PC-3 (cell line): ENCODE measurements around the gene ARL4D.

Experiments
- CTCF ChIP-seq: fragments of 300-600 bp; sonication (generic); conservative IDR thresholded peaks from 2 replicates; pipeline ENCODE4 v1.5.1; 2017; ENCODE audit warnings: antibody characterized with exemption, low read depth, mild to moderate bottlenecking, low read length
- EZH2 ChIP-seq: fragments of 300-600 bp; sonication (generic); IDR thresholded peaks from one replicate; pipeline ENCODE4 v1.6.1; 2017; ENCODE audit warnings: antibody characterized with exemption, mild to moderate bottlenecking, low read length; ENCODE audit not compliant: unreplicated experiment
- EZH2phosphoT487 ChIP-seq: fragments of 300-600 bp; sonication (generic); IDR thresholded peaks from 2 replicates; pipeline ENCODE4 v1.6.1; 2018; ENCODE audit warnings: mild to moderate bottlenecking, antibody characterized with exemption, low read length, borderline replicate concordance

GRCh38 chr17:43380307-43380706 lies 18.5 kb upstream of the ARL4D start:
- TF ChIP-seq CTCF (no peak), EZH2 (no peak), EZH2phosphoT487 (no peak)
